B cell (primary cell): ENCODE measurements around the gene IFNA1. TPM values are rescaled to one million over a fixed set of nuclear protein-coding genes. Genes with fewer than 3 reads are reported as not detected.

ENCODE experiments used
- ATAC-seq: fragments of 200-7000 bp; cut with Tn5 transposase; one replicate; pipeline ENCODE4 v1.10.0; 2021; ENCODE audit warnings: low read depth, mild to moderate bottlenecking, moderate number of reproducible peaks, moderate library complexity
- CTCF ChIA-PET: fragments of 350-600 bp; sonication (Branson Sonifier 250); formaldehyde crosslinking; loops from one replicate; lab custom pipeline; 2021; ENCODE audit warnings: antibody characterized with exemption, inconsistent platforms; lab: Charles Lee
- POLR2A ChIA-PET: fragments of 350-600 bp; sonication (Branson Sonifier 250); formaldehyde crosslinking; loops from one replicate; lab custom pipeline; 2021; ENCODE audit warnings: antibody characterized with exemption; lab: Charles Lee
- DNase-seq: peaks from one replicate; pipeline ENCODE4 v3.0.0; 2013
- H2AFZ ChIP-seq: 2 replicates; pipeline ENCODE4 v1.6.1; 2012; ENCODE audit warnings: mild to moderate bottlenecking, low read depth, low read length; ENCODE audit not compliant: insufficient read depth, poor library complexity, severe bottlenecking
- H3K27ac ChIP-seq, 2 donors: 1 replicate in 1 of 2; 2 replicates in 1 of 2; pipeline ENCODE4 v1.5.1; 2012 to 2013; ENCODE audit warnings: low read length in 2 of 2, mild to moderate bottlenecking in 2 of 2, moderate library complexity in 1 of 2
- H3K27me3 ChIP-seq, 4 experiments: fragments of 200-600 bp in 1 of 4; sonication (generic) in 1 of 4; replicated peaks in 1 of 4; 1 replicate in 2 of 4; 2 replicates in 2 of 4; pipeline versions ENCODE4 v1.6.1 to v1.7.0; 2013 to 2016; ENCODE audit warnings: low read length in 3 of 4, mild to moderate bottlenecking in 2 of 4, mixed read lengths in 1 of 4, moderate library complexity in 1 of 4; ENCODE audit not compliant: insufficient read depth in 4 of 4, control insufficient read depth in 3 of 4; ENCODE audit errors: control extremely low read depth in 1 of 4
- H3K36me3 ChIP-seq, 2 experiments: replicated peaks in 1 of 2; 1 replicate in 1 of 2; 2 replicates in 1 of 2; pipeline versions ENCODE4 v1.6.1 to v1.7.1; 2013; ENCODE audit warnings: low read length in 1 of 2; ENCODE audit not compliant: insufficient read depth in 2 of 2, control insufficient read depth in 1 of 2; ENCODE audit errors: control extremely low read depth in 1 of 2, extremely low read depth in 1 of 2
- H3K4me1 ChIP-seq, 2 donors: fragments of 200-600 bp in 1 of 2; sonication (generic) in 1 of 2; 1 replicate in 1 of 2; 2 replicates in 1 of 2; pipeline versions ENCODE4 v1.5.1 to v1.6.1; 2013 to 2017; ENCODE audit warnings: low read length in 2 of 2; ENCODE audit not compliant: control insufficient read depth in 2 of 2, insufficient read depth in 2 of 2
- H3K4me2 ChIP-seq: replicated peaks from 2 replicates; pipeline ENCODE3; 2012; ENCODE audit warnings: mild to moderate bottlenecking, low read depth, low read length; ENCODE audit not compliant: poor library complexity, severe bottlenecking
- H3K4me3 ChIP-seq, 5 experiments: fragments of 200-600 bp in 1 of 5; sonication (generic) in 1 of 5; 1 replicate in 3 of 5; 2 replicates in 2 of 5; pipeline versions ENCODE4 v1.5.1 to v1.7.0; 2011 to 2016; ENCODE audit warnings: low read length in 4 of 5, mild to moderate bottlenecking in 4 of 5, low read depth in 2 of 5, control low read depth in 1 of 5, moderate library complexity in 1 of 5; ENCODE audit not compliant: insufficient read depth in 1 of 5; ENCODE audit errors: control extremely low read depth in 1 of 5, extremely low read depth in 1 of 5
- H3K79me2 ChIP-seq: fragments of 200-600 bp; sonication (generic); one replicate; pipeline ENCODE4 v1.6.0; 2016; ENCODE audit warnings: low read length; ENCODE audit not compliant: control insufficient read depth, insufficient read depth
- H3K9ac ChIP-seq: fragments of 200-600 bp; sonication (generic); 2 replicates; pipeline ENCODE4 v1.6.1; 2017; ENCODE audit warnings: mild to moderate bottlenecking, low read length, moderate library complexity
- H3K9me3 ChIP-seq, 3 donors: one replicate each; pipeline versions ENCODE4 v1.6.1 to v1.7.1; 2013; ENCODE audit warnings: low read length in 2 of 3; ENCODE audit not compliant: control insufficient read depth in 2 of 3, insufficient read depth in 1 of 3; ENCODE audit errors: control extremely low read depth in 1 of 3
- H4K20me1 ChIP-seq: 2 replicates; pipeline ENCODE4 v1.6.0; 2012; ENCODE audit warnings: mild to moderate bottlenecking, low read length; ENCODE audit not compliant: insufficient read depth, control insufficient read depth, poor library complexity, severe bottlenecking
- H3K27ac Mint-ChIP-seq: one replicate; pipeline ENCODE4 v1.8.0; 2021; ENCODE audit warnings: mixed read lengths
- H3K27me3 Mint-ChIP-seq: one replicate; pipeline ENCODE4 v1.8.0; 2021; ENCODE audit warnings: mixed read lengths
- H3K4me1 Mint-ChIP-seq: one replicate; pipeline ENCODE4 v1.8.0; 2021; ENCODE audit warnings: mixed read lengths
- H3K4me3 Mint-ChIP-seq: one replicate; pipeline ENCODE4 v1.8.0; 2021; ENCODE audit warnings: mixed read lengths
- H3K9me3 Mint-ChIP-seq: one replicate; pipeline ENCODE4 v1.8.0; 2022; ENCODE audit warnings: mixed read lengths; ENCODE audit not compliant: insufficient read depth
- CTCF ChIP-seq: fragments of 200-600 bp; IDR thresholded peaks from one replicate; pipeline ENCODE4 v1.8.0; 2022; ENCODE audit warnings: antibody characterized with exemption, mild to moderate bottlenecking
- EZH2 ChIP-seq: IDR thresholded peaks from 2 replicates; pipeline ENCODE4 v1.6.1; 2012; ENCODE audit warnings: borderline replicate concordance, low read depth, mild to moderate bottlenecking, moderate library complexity, low read length; ENCODE audit not compliant: insufficient read depth, poor library complexity, severe bottlenecking
- WGBS: methylation state at CpG from one replicate; pipeline ENCODE4 v1.1.5; 2013; ENCODE audit warnings: missing lambda C conversion rate; ENCODE audit not compliant: insufficient coverage; 5-methylcytosine and 5-hydroxymethylcytosine counted together
- intact Hi-C: fragments of 100-400 bp; cut with micrococcal nuclease; formaldehyde crosslinking; loops from one replicate; pipeline ENCODE4 v1.10.0; 2022
- polyA plus RNA-seq: library from polyadenylated mRNA; depleted of rRNA; stranded (reverse); fragments of >200 nt; gene quantifications from 2 replicates; pipeline ENCODE4 v1.2.3, GENCODE V29; 2012
- total RNA-seq, 2 donors: library from RNA; stranded (reverse); fragments of 120-200 nt in 1 of 2; gene quantifications; 1 replicate in 1 of 2; 2 replicates in 1 of 2; pipeline versions ENCODE4 v1.2.3 to v1.2.4, GENCODE V29; 2013 to 2022

IFNA1 gene
- total and polyA plus RNA-seq, 2 donors (not counting 1 experiment from before 2014, with no cell fraction given) = not detected

GRCh38 chr9:21415493-21416267, 24.6 kb upstream of the IFNA1 start:
- Mint-ChIP-seq H3K27me3 (peaks cover 44% of the 10 kb centered on the region), H3K4me1 (peaks cover 29% of the 10 kb centered on the region), H3K4me3 (no peak overlapping the region), H3K27ac (no peak overlapping the region), H3K9me3 (no peaks in the 10 kb centered on the region)
- H3K27ac ChIP-seq = no peak overlapping the region
- no peak for TF ChIP-seq CTCF
- no peak for TF ChIP-seq EZH2
- no peak overlapping the region for H3K4me3 ChIP-seq
- peaks cover 0 to 31% (median 16%) of the 10 kb centered on the region in 4 experiments for H3K27me3 ChIP-seq
- peaks cover 21 to 30% of the 10 kb centered on the region in 2 donors for H3K4me1 ChIP-seq
- H4K20me1 ChIP-seq = no peaks in the 10 kb centered on the region
- no peaks in the 10 kb centered on the region for H3K36me3 ChIP-seq
- 81% methylated on average over 2 of the region's 5 CpGs for WGBS
- no peak overlapping the region for H3K9ac ChIP-seq
- no peak overlapping the region for H2AFZ ChIP-seq
- no peaks in the 10 kb centered on the region for H3K9me3 ChIP-seq
- DNase-seq (no peak), ATAC-seq (no peak)
- ChIA-PET CTCF (interaction anchor here (1.1 to 1.5 kb wide), 2 partner anchors 17 to 180 kb away, joined by 3 to 4 read pairs; no protein-coding TSS in a partner anchor), POLR2A (no interaction called here)
- no peak overlapping the region for H3K4me2 ChIP-seq
- no peaks in the 10 kb centered on the region for H3K79me2 ChIP-seq
- intact Hi-C loops = no loop called here

GRCh38 chr9:21428235-21428634, 12.0 kb upstream of the IFNA1 start:
- no peak overlapping the region for H2AFZ ChIP-seq
- no peak overlapping the region for H3K27ac ChIP-seq
- no peak for ATAC-seq
- no peak overlapping the region for H3K4me3 ChIP-seq
- no peak for DNase-seq
- no peaks in the 10 kb centered on the region for H4K20me1 ChIP-seq
- H3K9me3 ChIP-seq = no peaks in the 10 kb centered on the region
- Mint-ChIP-seq H3K27me3 (peaks cover 80% of the 10 kb centered on the region), H3K27ac (no peak overlapping the region), H3K4me1 (peaks cover 17% of the 10 kb centered on the region), H3K9me3 (no peaks in the 10 kb centered on the region), H3K4me3 (no peak overlapping the region)
- no peaks in the 10 kb centered on the region for H3K36me3 ChIP-seq
- no peak for TF ChIP-seq EZH2
- TF ChIP-seq CTCF = no peak
- no peaks in the 10 kb centered on the region for H3K79me2 ChIP-seq
- POLR2A ChIA-PET = no interaction called here
- intact Hi-C loops = loop anchor here (2.0 kb wide), 1 partner anchor 15 kb away; no protein-coding TSS in a partner anchor
- H3K9ac ChIP-seq = no peak overlapping the region
- peaks cover 12 to 18% of the 10 kb centered on the region in 2 donors for H3K4me1 ChIP-seq
- no CpG with 5 or more reads among the region's 1 CpG for WGBS
- H3K27me3 ChIP-seq = peaks cover 0 to 52% (median 33%) of the 10 kb centered on the region in 4 experiments
- peak overlapping the region; percentile 3 for H3K4me2 ChIP-seq
- CTCF ChIA-PET = interaction anchor here (1.1 kb wide), 1 partner anchor 32 kb away, joined by 3 read pairs; no protein-coding TSS in a partner anchor
